ENCODE measurements around the gene OVOL1.

GRCh38 chr11:65808744-65809341 is 22.0 kb downstream of the OVOL1 start:
- no peak for TF ChIP-seq CTCF (IDR thresholded peaks at IDR 0.05)
- no peak for TF ChIP-seq POLR2A (IDR thresholded peaks at IDR 0.05)
